GM19467 (cell line): Measurements from ENCODE around the gene LAT.
"Not testable (repeated sequence)": the region's sequence is repeated elsewhere in the genome, so short reads cannot be mapped to it uniquely, and the experiment has no call there.

Experiments
- ATAC-seq: cut with Tn5 transposase; IDR thresholded peaks from one replicate; pipeline ENCODE4 v1.9.1; 2021; ENCODE audit warnings: mild to moderate bottlenecking, moderate library complexity; ENCODE audit not compliant: unreplicated experiment

The LAT gene

GRCh38 chr16:28984619-28985135 is at the start of gene LAT:
TSS of gene LAT (plus strand) at chr16:28985052. CDS start at chr16:28985418, 366 bp downstream.
- ATAC-seq: no peak

- ATAC-seq: no peak
These were observed 49.5 kb upstream of the LAT start for GRCh38 chr16:28935346-28935745.

GRCh38 chr16:28935924-28936783 is 48.7 kb upstream of the LAT start:
- ATAC-seq: no peak

GRCh38 chr16:28936784-28937155 is 48.1 kb upstream of the LAT start:
- ATAC-seq: no peak

- no peak for ATAC-seq
These were observed 47.5 kb upstream of the LAT start for GRCh38 chr16:28937222-28937876.

GRCh38 chr16:28938721-28939120 is 46.1 kb upstream of the LAT start:
- ATAC-seq: no peak

- not testable (repeated sequence) for ATAC-seq
These were observed 45.0 kb upstream of the LAT start for GRCh38 chr16:28939825-28940224.

- no peak for ATAC-seq
These were observed 41.6 kb upstream of the LAT start for GRCh38 chr16:28943281-28943680.

GRCh38 chr16:28946681-28947080 is 38.2 kb upstream of the LAT start:
- no peak for ATAC-seq

- ATAC-seq: peak; percentile 93
These were observed 34.0 kb upstream of the LAT start, which contains the start of gene NFATC2IP for GRCh38 chr16:28950648-28951409. TSS of gene NFATC2IP (plus strand) at chr16:28950937. CDS start at chr16:28951012, 75 bp downstream.

- ATAC-seq: no peak
These were observed 33.4 kb upstream of the LAT start for GRCh38 chr16:28951410-28951943.

GRCh38 chr16:28958216-28958615 is 26.6 kb upstream of the LAT start:
- no peak for ATAC-seq

GRCh38 chr16:28958836-28959235 is 26.0 kb upstream of the LAT start:
- ATAC-seq: no peak

GRCh38 chr16:28964072-28964471 is 20.8 kb upstream of the LAT start:
- ATAC-seq: no peak

GRCh38 chr16:28964496-28964895 is 20.4 kb upstream of the LAT start:
- ATAC-seq: no peak

- ATAC-seq: no peak
These were observed 17.7 kb upstream of the LAT start for GRCh38 chr16:28967156-28967555.

GRCh38 chr16:28969696-28970095 is 15.2 kb upstream of the LAT start:
- not testable (repeated sequence) for ATAC-seq

- ATAC-seq: peak; percentile 10
These were observed 10.8 kb upstream of the LAT start for GRCh38 chr16:28974007-28974436.

GRCh38 chr16:28974437-28975157 is 10.3 kb upstream of the LAT start, which contains the start of gene SPNS1:
TSS of gene SPNS1 (plus strand) at chr16:28974778. CDS start at chr16:28975152, 374 bp downstream.
- peak; percentile 88 for ATAC-seq

GRCh38 chr16:28975158-28975599 is 9.7 kb upstream of the LAT start:
- ATAC-seq: no peak
